Measurements from ENCODE around the gene PLIN1.

PLIN1 gene

GRCh38 chr15:89666858-89667705, 12.1 kb downstream of the PLIN1 start:
- peak overlapping the region; percentile 90 for H2BK15ac ChIP-seq (ENCODE audit: low read length)
- H3K4ac ChIP-seq (ENCODE audit: low read length) = no peak overlapping the region
- peaks cover 4 to 5% of the 10 kb centered on the region in 2 donors for H3K4me1 ChIP-seq (ENCODE audit: control insufficient read depth in 2 of 2, insufficient read depth in 1 of 2, low read depth in 1 of 2, low read length in 2 of 2)
- peak overlapping the region; percentile 68 for H2BK12ac ChIP-seq (ENCODE audit: low read length)
- no peaks in the 10 kb centered on the region for H3K79me1 ChIP-seq (ENCODE audit: low read depth, low read length)
- peaks cover 0 to 56% (median 11%) of the 10 kb centered on the region in 3 experiments for H3K27me3 ChIP-seq (ENCODE audit: control insufficient read depth in 3 of 3, insufficient read depth in 3 of 3, low read depth in 1 of 3, low read length in 3 of 3)
- DNase-seq (ENCODE audit: low spot score) = no peak
- peak overlapping the region; percentile 81 for H3K18ac ChIP-seq (ENCODE audit: low read length)
- H3K4me3 ChIP-seq (ENCODE audit: low read length in 2 of 2) = no peak overlapping the region
- H3K4me2 ChIP-seq (ENCODE audit: insufficient read depth, low read length, poor library complexity, severe bottlenecking) = no peak overlapping the region
- no peak overlapping the region for H4K91ac ChIP-seq (ENCODE audit: low read depth, low read length, poor library complexity)
- no peak overlapping the region for H3K9ac ChIP-seq (ENCODE audit: low read depth, low read length, poor library complexity)
- no peak overlapping the region for H3K27ac ChIP-seq (replicated peaks; ENCODE audit: low read length)
- no peak overlapping the region for H4K8ac ChIP-seq (ENCODE audit: low read depth, low read length)
- no peak overlapping the region for H2BK5ac ChIP-seq (ENCODE audit: low read length)
- H3K9me3 ChIP-seq (replicated peaks in 1 of 2; ENCODE audit: control insufficient read depth in 2 of 2, insufficient read depth in 1 of 2, low read depth in 1 of 2, low read length in 2 of 2) = no peaks in the 10 kb centered on the region
- H2AFZ ChIP-seq (ENCODE audit: low read length) = no peak overlapping the region
- no peak overlapping the region for H2BK120ac ChIP-seq (ENCODE audit: low read depth, low read length)
- no peaks in the 10 kb centered on the region for H3K36me3 ChIP-seq (replicated peaks in 1 of 2; ENCODE audit: control insufficient read depth in 2 of 2, insufficient read depth in 2 of 2, low read length in 2 of 2)
- H3K23ac ChIP-seq (ENCODE audit: low read depth, low read length, poor library complexity) = no peak overlapping the region
- WGBS, 2 donors (ENCODE audit: extremely low coverage in 2 of 2, insufficient read length in 2 of 2, insufficient replicate concordance in 1 of 2) = no CpG with 5 or more reads among the region's 13 CpGs
- H3K14ac ChIP-seq (ENCODE audit: low read length) = peak overlapping the region; percentile 65
- H2AK5ac ChIP-seq (ENCODE audit: low read depth, low read length) = peak overlapping the region; percentile 58

- Histone ChIP-seq H2AFZ (ENCODE audit: low read length) (peak overlapping the region; percentile 94), H3K14ac (ENCODE audit: low read length) (no peak overlapping the region), H3K4me2 (ENCODE audit: insufficient read depth, low read length, poor library complexity, severe bottlenecking) (no peak overlapping the region), H3K27me3 (ENCODE audit: control insufficient read depth in 3 of 3, insufficient read depth in 3 of 3, low read depth in 1 of 3, low read length in 3 of 3) (peaks cover 0 to 48% (median 11%) of the 10 kb centered on the region in 3 experiments), H2BK5ac (ENCODE audit: low read length) (no peak overlapping the region), H3K4me3 (ENCODE audit: low read length in 2 of 2) (peak overlapping the region in 1 of 2 donors; percentile 46), H2AK5ac (ENCODE audit: low read depth, low read length) (peak overlapping the region; percentile 68), H2BK120ac (ENCODE audit: low read depth, low read length) (no peak overlapping the region), H3K18ac (ENCODE audit: low read length) (peak overlapping the region; percentile 97), H2BK15ac (ENCODE audit: low read length) (peak overlapping the region; percentile 96), H3K23ac (ENCODE audit: low read depth, low read length, poor library complexity) (peak overlapping the region; percentile 73), H3K27ac (replicated peaks; ENCODE audit: low read length) (no peak overlapping the region), H2BK12ac (ENCODE audit: low read length) (no peak overlapping the region), H3K79me1 (ENCODE audit: low read depth, low read length) (no peaks in the 10 kb centered on the region), H4K91ac (ENCODE audit: low read depth, low read length, poor library complexity) (no peak overlapping the region), H3K9ac (ENCODE audit: low read depth, low read length, poor library complexity) (no peak overlapping the region), H3K9me3 (replicated peaks in 1 of 2; ENCODE audit: control insufficient read depth in 2 of 2, insufficient read depth in 1 of 2, low read depth in 1 of 2, low read length in 2 of 2) (no peaks in the 10 kb centered on the region), H3K4ac (ENCODE audit: low read length) (no peak overlapping the region), H3K4me1 (ENCODE audit: control insufficient read depth in 2 of 2, insufficient read depth in 1 of 2, low read depth in 1 of 2, low read length in 2 of 2) (peaks cover 4 to 5% of the 10 kb centered on the region in 2 donors), H4K8ac (ENCODE audit: low read depth, low read length) (no peak overlapping the region), H3K36me3 (replicated peaks in 1 of 2; ENCODE audit: control insufficient read depth in 2 of 2, insufficient read depth in 2 of 2, low read length in 2 of 2) (no peaks in the 10 kb centered on the region)
- no CpG with 5 or more reads among the region's 8 CpGs for WGBS, 2 donors (ENCODE audit: extremely low coverage in 2 of 2, insufficient read length in 2 of 2, insufficient replicate concordance in 1 of 2)
- DNase-seq (ENCODE audit: low spot score) = no peak
Measured at GRCh38 chr15:89666184-89666857, 12.8 kb downstream of the PLIN1 start.

- Histone ChIP-seq H4K91ac (ENCODE audit: low read depth, low read length, poor library complexity) (no peak overlapping the region), H4K8ac (ENCODE audit: low read depth, low read length) (no peak overlapping the region), H3K4me3 (ENCODE audit: low read length in 2 of 2) (peak overlapping the region; percentile 46 to 74), H3K27me3 (ENCODE audit: control insufficient read depth in 3 of 3, insufficient read depth in 3 of 3, low read depth in 1 of 3, low read length in 3 of 3) (peaks cover 0 to 44% (median 13%) of the 10 kb centered on the region in 3 experiments), H2BK120ac (ENCODE audit: low read depth, low read length) (no peak overlapping the region), H3K36me3 (replicated peaks in 1 of 2; ENCODE audit: control insufficient read depth in 2 of 2, insufficient read depth in 2 of 2, low read length in 2 of 2) (no peaks in the 10 kb centered on the region), H2BK15ac (ENCODE audit: low read length) (peak overlapping the region; percentile 96), H2BK5ac (ENCODE audit: low read length) (no peak overlapping the region), H3K9ac (ENCODE audit: low read depth, low read length, poor library complexity) (peak overlapping the region; percentile 60), H3K9me3 (replicated peaks in 1 of 2; ENCODE audit: control insufficient read depth in 2 of 2, insufficient read depth in 1 of 2, low read depth in 1 of 2, low read length in 2 of 2) (peaks cover 0 to 2% of the 10 kb centered on the region in 2 donors), H3K4ac (ENCODE audit: low read length) (no peak overlapping the region), H2AK5ac (ENCODE audit: low read depth, low read length) (peak overlapping the region; percentile 68), H3K18ac (ENCODE audit: low read length) (peak overlapping the region; percentile 97), H3K79me1 (ENCODE audit: low read depth, low read length) (no peaks in the 10 kb centered on the region), H2BK12ac (ENCODE audit: low read length) (peak overlapping the region; percentile 73), H2AFZ (ENCODE audit: low read length) (peak overlapping the region; percentile 94), H3K4me1 (ENCODE audit: control insufficient read depth in 2 of 2, insufficient read depth in 1 of 2, low read depth in 1 of 2, low read length in 2 of 2) (peaks cover 4 to 5% of the 10 kb centered on the region in 2 donors), H3K4me2 (ENCODE audit: insufficient read depth, low read length, poor library complexity, severe bottlenecking) (peak overlapping the region; percentile 49), H3K27ac (replicated peaks; ENCODE audit: low read length) (no peak overlapping the region), H3K23ac (ENCODE audit: low read depth, low read length, poor library complexity) (peak overlapping the region; percentile 73), H3K14ac (ENCODE audit: low read length) (peak overlapping the region; percentile 56)
- no CpG with 5 or more reads among the region's 72 CpGs for WGBS, 2 donors (ENCODE audit: extremely low coverage in 2 of 2, insufficient read length in 2 of 2, insufficient replicate concordance in 1 of 2)
- peak; percentile 56 for DNase-seq (ENCODE audit: low spot score)
Measured at GRCh38 chr15:89665449-89666181, 13.6 kb downstream of the PLIN1 start.
